Trophoblast cell (in vitro differentiated cells and primary cell): ENCODE measurements around the gene CHMP6.

ENCODE experiments used
- DNase-seq, 2 donors: peaks; one replicate each; pipeline ENCODE4 v3.0.0-alpha.2; 2016
- H2AFZ ChIP-seq: 2 replicates; pipeline ENCODE4 v1.6.1; 2013; ENCODE audit warnings: low read length, moderate library complexity, mild to moderate bottlenecking; ENCODE audit not compliant: insufficient read depth, poor library complexity
- H2AK5ac ChIP-seq: 2 replicates; pipeline ENCODE4 v1.6.1; 2013; ENCODE audit warnings: mild to moderate bottlenecking, low read length
- H2BK120ac ChIP-seq: 2 replicates; pipeline ENCODE4 v1.6.1; 2013; ENCODE audit warnings: low read length, mild to moderate bottlenecking, moderate library complexity; ENCODE audit not compliant: insufficient read depth, poor library complexity
- H2BK12ac ChIP-seq: 2 replicates; pipeline ENCODE4 v1.6.1; 2013; ENCODE audit warnings: mild to moderate bottlenecking, low read length, moderate library complexity
- H2BK5ac ChIP-seq: 2 replicates; pipeline ENCODE4 v1.6.1; 2013; ENCODE audit warnings: low read length, low read depth, moderate library complexity, mild to moderate bottlenecking; ENCODE audit not compliant: poor library complexity
- H3K14ac ChIP-seq: 2 replicates; pipeline ENCODE4 v1.6.1; 2013; ENCODE audit warnings: mild to moderate bottlenecking, low read length
- H3K18ac ChIP-seq: 2 replicates; pipeline ENCODE4 v1.6.1; 2013; ENCODE audit warnings: mild to moderate bottlenecking, low read length
- H3K23ac ChIP-seq: 2 replicates; pipeline ENCODE4 v1.6.1; 2013; ENCODE audit warnings: low read length
- H3K27ac ChIP-seq: 2 replicates; pipeline ENCODE4 v1.5.1; 2013; ENCODE audit warnings: low read depth, mild to moderate bottlenecking, inconsistent platforms, low read length, moderate library complexity
- H3K27me3 ChIP-seq: 2 replicates; pipeline ENCODE4 v1.6.1; 2013; ENCODE audit warnings: inconsistent platforms, mild to moderate bottlenecking, low read length, moderate library complexity; ENCODE audit not compliant: insufficient read depth
- H3K36me3 ChIP-seq, 2 experiments: 1 replicate in 1 of 2; 2 replicates in 1 of 2; pipeline ENCODE4 v1.6.1; 2013; ENCODE audit warnings: low read length in 2 of 2, mild to moderate bottlenecking in 2 of 2, moderate library complexity in 1 of 2; ENCODE audit not compliant: insufficient read depth in 2 of 2, control insufficient read depth in 1 of 2
- H3K4ac ChIP-seq: 2 replicates; pipeline ENCODE4 v1.6.1; 2013; ENCODE audit warnings: low read depth, mild to moderate bottlenecking, low read length, moderate library complexity
- H3K4me1 ChIP-seq, 2 experiments: 1 replicate in 1 of 2; 2 replicates in 1 of 2; pipeline ENCODE4 v1.6.1; 2013; ENCODE audit warnings: low read length in 2 of 2, mild to moderate bottlenecking in 2 of 2, moderate library complexity in 1 of 2; ENCODE audit not compliant: insufficient read depth in 2 of 2, control insufficient read depth in 1 of 2
- H3K4me2 ChIP-seq: 2 replicates; pipeline ENCODE4 v1.6.1; 2013; ENCODE audit warnings: inconsistent platforms, mild to moderate bottlenecking, low read length, moderate library complexity
- H3K4me3 ChIP-seq: 2 replicates; pipeline ENCODE4 v1.5.1; 2013; ENCODE audit warnings: mild to moderate bottlenecking, low read depth, low read length, inconsistent platforms
- H3K79me1 ChIP-seq: one replicate; pipeline ENCODE4 v1.6.1; 2013; ENCODE audit warnings: low read length
- H3K79me2 ChIP-seq: 2 replicates; pipeline ENCODE4 v1.6.1; 2013; ENCODE audit warnings: low read length, mild to moderate bottlenecking; ENCODE audit not compliant: control insufficient read depth, insufficient read depth, poor library complexity
- H3K9ac ChIP-seq: 2 replicates; pipeline ENCODE4 v1.6.1; 2013; ENCODE audit warnings: mild to moderate bottlenecking, low read length
- H3K9me3 ChIP-seq: 2 replicates; pipeline ENCODE4 v1.6.1; 2013; ENCODE audit warnings: low read depth, mild to moderate bottlenecking, control low read depth, inconsistent platforms, low read length; ENCODE audit not compliant: insufficient read depth
- H4K12ac ChIP-seq: 2 replicates; pipeline ENCODE4 v1.6.1; 2013; ENCODE audit warnings: low read depth, mild to moderate bottlenecking, low read length, moderate library complexity
- H4K8ac ChIP-seq: 2 replicates; pipeline ENCODE4 v1.6.1; 2013; ENCODE audit warnings: low read depth, mild to moderate bottlenecking, low read length, moderate library complexity
- H4K91ac ChIP-seq: one replicate; pipeline ENCODE4 v1.6.1; 2013; ENCODE audit warnings: low read depth, mild to moderate bottlenecking, low read length, moderate library complexity
- WGBS: extraction: QIAGEN DNeasy Blood & Tissue Kit; methylation state at CpG from one replicate; pipeline ENCODE4 v1.1.7; 2013; ENCODE audit warnings: missing lambda C conversion rate; ENCODE audit not compliant: insufficient read length, insufficient coverage; ENCODE audit errors: extremely low coverage; 5-methylcytosine and 5-hydroxymethylcytosine counted together

The CHMP6 gene

GRCh38 chr17:80981062-80981902 lies 10.4 kb upstream of the CHMP6 start:
- Histone ChIP-seq H3K4me2 (peak overlapping the region; percentile 54), H4K12ac (no peak overlapping the region), H3K36me3 (no peaks in the 10 kb centered on the region), H4K8ac (no peak overlapping the region), H2BK5ac (no peak overlapping the region), H4K91ac (no peak overlapping the region), H2AK5ac (no peak overlapping the region), H3K14ac (no peak overlapping the region), H3K4ac (no peak overlapping the region), H3K9ac (no peak overlapping the region), H3K18ac (no peak overlapping the region), H3K27me3 (no peaks in the 10 kb centered on the region), H3K4me1 (peaks cover 2 to 4% of the 10 kb centered on the region in 2 experiments), H2AFZ (no peak overlapping the region), H2BK12ac (no peak overlapping the region), H3K23ac (no peak overlapping the region), H2BK120ac (no peak overlapping the region), H3K27ac (no peak overlapping the region), H3K79me2 (no peaks in the 10 kb centered on the region), H3K9me3 (no peaks in the 10 kb centered on the region), H3K79me1 (peaks cover 3% of the 10 kb centered on the region), H3K4me3 (no peak overlapping the region)
- no CpG with 5 or more reads among the region's 65 CpGs for WGBS
- DNase-seq, result no peak

- H4K91ac ChIP-seq, result no peak overlapping the region
- H3K4me2 ChIP-seq, result no peak overlapping the region
- no peaks in the 10 kb centered on the region for H3K9me3 ChIP-seq
- H3K4ac ChIP-seq, result no peak overlapping the region
- no peaks in the 10 kb centered on the region for H3K36me3 ChIP-seq
- H3K27me3 ChIP-seq, result no peaks in the 10 kb centered on the region
- no peak for DNase-seq
- no peak overlapping the region for H2AFZ ChIP-seq
- H3K14ac ChIP-seq, result no peak overlapping the region
- H3K23ac ChIP-seq, result no peak overlapping the region
- no peak overlapping the region for H2BK120ac ChIP-seq
- H4K12ac ChIP-seq, result no peak overlapping the region
- H2BK12ac ChIP-seq, result no peak overlapping the region
- H3K18ac ChIP-seq, result no peak overlapping the region
- no peak overlapping the region for H3K27ac ChIP-seq
- H3K4me1 ChIP-seq, result peaks cover 2 to 4% of the 10 kb centered on the region in 2 experiments
- H2BK5ac ChIP-seq, result no peak overlapping the region
- no peak overlapping the region for H2AK5ac ChIP-seq
- no CpG with 5 or more reads among the region's 17 CpGs for WGBS
- no peak overlapping the region for H4K8ac ChIP-seq
- no peaks in the 10 kb centered on the region for H3K79me2 ChIP-seq
- H3K79me1 ChIP-seq, result peaks cover 3% of the 10 kb centered on the region
- H3K4me3 ChIP-seq, result no peak overlapping the region
- H3K9ac ChIP-seq, result no peak overlapping the region
Observed at GRCh38 chr17:80981929-80982425, 9.7 kb upstream of the CHMP6 start.

DNA sequence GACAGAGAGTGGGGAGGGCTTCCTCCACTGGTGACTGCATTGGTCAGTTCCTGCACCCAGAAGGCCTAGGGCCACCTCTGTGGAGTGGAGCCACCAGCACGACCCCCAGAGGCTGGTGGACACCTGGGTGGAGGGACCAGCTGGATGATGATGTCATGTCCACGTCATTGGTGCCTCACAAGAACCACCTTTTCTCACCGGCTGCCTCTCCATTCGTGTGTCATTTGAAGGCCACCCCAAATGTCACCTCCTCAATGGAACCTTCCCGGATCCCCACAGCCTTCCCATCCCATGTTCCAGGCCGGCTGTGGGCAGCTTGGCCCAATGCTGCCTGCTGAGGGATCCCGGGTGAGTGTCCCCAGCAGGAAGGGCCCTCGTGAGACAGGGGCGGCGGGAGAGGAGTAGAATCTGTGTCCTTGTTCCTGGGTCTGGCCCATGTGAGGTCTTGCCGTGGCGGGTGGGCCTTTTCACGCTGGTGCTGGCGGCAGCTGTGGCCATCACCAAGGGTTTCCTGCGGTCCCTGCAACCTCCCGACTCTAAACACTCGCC lies 9.1 kb upstream of the CHMP6 start:
- no peak overlapping the region for H3K4me3 ChIP-seq
- H2AFZ ChIP-seq, result no peak overlapping the region
- no peak overlapping the region for H3K27ac ChIP-seq
- H3K79me2 ChIP-seq, result no peaks in the 10 kb centered on the region
- H3K18ac ChIP-seq, result no peak overlapping the region
- H3K4me2 ChIP-seq, result no peak overlapping the region
- H3K9me3 ChIP-seq, result no peaks in the 10 kb centered on the region
- no peak overlapping the region for H4K8ac ChIP-seq
- no peak overlapping the region for H4K91ac ChIP-seq
- no peak overlapping the region for H3K4ac ChIP-seq
- peaks cover 3% of the 10 kb centered on the region for H3K79me1 ChIP-seq
- no peak overlapping the region for H2BK5ac ChIP-seq
- H3K4me1 ChIP-seq, result peaks cover 2 to 4% of the 10 kb centered on the region in 2 experiments
- no peaks in the 10 kb centered on the region for H3K36me3 ChIP-seq
- no peak overlapping the region for H3K23ac ChIP-seq
- no peaks in the 10 kb centered on the region for H3K27me3 ChIP-seq
- H2BK120ac ChIP-seq, result no peak overlapping the region
- no peak overlapping the region for H2BK12ac ChIP-seq
- no peak overlapping the region for H3K9ac ChIP-seq
- H3K14ac ChIP-seq, result no peak overlapping the region
- H2AK5ac ChIP-seq, result no peak overlapping the region
- WGBS, result no CpG with 5 or more reads among the region's 17 CpGs
- DNase-seq, result no peak
- H4K12ac ChIP-seq, result no peak overlapping the region

DNA sequence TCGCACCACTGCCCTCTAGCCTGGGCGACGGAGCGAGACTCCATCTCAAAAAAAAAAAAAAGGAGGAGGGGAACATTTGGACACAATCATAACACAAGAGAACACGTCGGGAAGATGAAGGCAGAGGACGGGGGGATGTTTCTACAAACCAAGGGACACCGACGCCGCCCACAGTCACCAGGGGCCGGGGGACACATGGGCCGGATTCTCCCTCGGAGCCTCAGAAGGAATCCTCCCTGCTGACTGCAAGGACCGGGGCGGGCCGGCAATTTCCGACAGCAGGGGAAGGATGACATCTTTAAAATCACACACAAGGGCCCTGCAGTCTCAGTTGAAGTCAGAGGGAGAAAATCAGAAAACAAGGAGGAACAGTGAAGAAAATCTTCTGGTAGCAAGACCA lies 8.1 kb upstream of the CHMP6 start:
- Histone ChIP-seq H3K4ac (no peak overlapping the region), H2BK5ac (no peak overlapping the region), H4K91ac (no peak overlapping the region), H4K12ac (no peak overlapping the region), H3K27me3 (no peaks in the 10 kb centered on the region), H3K79me1 (peaks cover 3% of the 10 kb centered on the region), H2BK120ac (no peak overlapping the region), H2AK5ac (no peak overlapping the region), H3K79me2 (no peaks in the 10 kb centered on the region), H4K8ac (no peak overlapping the region), H3K9ac (no peak overlapping the region), H2AFZ (no peak overlapping the region), H3K27ac (no peak overlapping the region), H3K14ac (no peak overlapping the region), H3K4me1 (peaks cover 2 to 4% of the 10 kb centered on the region in 2 experiments), H3K23ac (no peak overlapping the region), H3K18ac (no peak overlapping the region), H3K9me3 (no peaks in the 10 kb centered on the region), H3K36me3 (no peaks in the 10 kb centered on the region), H3K4me3 (no peak overlapping the region), H3K4me2 (no peak overlapping the region), H2BK12ac (no peak overlapping the region)
- no CpG with 5 or more reads among the region's 17 CpGs for WGBS
- no peak for DNase-seq
